Pancreas (tissue), 10 donors: ENCODE results near the gene IL2RA. TPM values are rescaled to one million over a fixed set of nuclear protein-coding genes. Genes with fewer than 3 reads are reported as not detected.
A peak's percentile ranks its signal among the peaks of the same experiment; 100 is the strongest.

Source experiments
- ATAC-seq, 4 donors: fragments of 200-7000 bp; cut with Tn5 transposase; one replicate each; pipeline versions ENCODE4 v1.8.0 to v1.9.1; 2020; ENCODE audit warnings: mild to moderate bottlenecking in 4 of 4, moderate library complexity in 4 of 4
- DNase-seq, 6 donors: peaks; one replicate each; pipeline ENCODE4 v3.0.0-alpha.2; 2020
- FAIRE-seq: peaks from 2 replicates; lab custom pipeline; 2012; peaks lifted over from hg19 to GRCh38; lab: Jason Lieb, UNC
- H3K27ac ChIP-seq, 4 donors: fragments of 200-600 bp; sonication (generic); 1 replicate in 3 of 4; 2 replicates in 1 of 4; pipeline versions ENCODE4 v1.5.0 to v1.8.0; 2020
- H3K27me3 ChIP-seq, 4 donors: fragments of 200-600 bp; one replicate each; pipeline ENCODE4 v1.8.0; 2021
- H3K36me3 ChIP-seq, 3 donors: fragments of 200-600 bp; sonication (generic) in 1 of 3; one replicate each; pipeline versions ENCODE4 v1.5.0 to v1.8.0; 2020 to 2021
- H3K4me1 ChIP-seq, 3 donors: fragments of 200-600 bp; one replicate each; pipeline ENCODE4 v1.8.0; 2021
- H3K4me3 ChIP-seq, 4 donors: fragments of 200-600 bp; sonication (generic) in 2 of 4; one replicate each; pipeline versions ENCODE4 v1.5.0 to v1.8.0; 2020 to 2021
- H3K9me3 ChIP-seq, 4 donors: fragments of 200-600 bp; one replicate each; pipeline ENCODE4 v1.8.0; 2021
- WGBS, 2 donors: extraction: QIAGEN DNeasy Blood & Tissue Kit; methylation state at CpG; one replicate each; pipeline ENCODE4 v1.1.7; 2013; 5-methylcytosine and 5-hydroxymethylcytosine counted together
- intact Hi-C, 3 donors: fragments of 100-400 bp; cut with DNase I; formaldehyde crosslinking; loops; one replicate each; pipeline versions ENCODE4 v1.11.1 to v1.14.2; 2022
- polyA plus RNA-seq, 2 donors: library from polyadenylated mRNA; stranded (reverse); fragments of 200-250 nt; gene quantifications; one replicate each; pipeline ENCODE4 v1.2.3, GENCODE V29; 2013
- total RNA-seq, 6 donors: library from RNA; stranded (reverse); fragmentation: NEBNext Ultra II Directional in 4 of 6; extraction: Animal tissue kit (Norgen Biotek cat#: 25700) in 4 of 6; gene quantifications; one replicate each; pipeline versions ENCODE4 v1.2.1 to v1.2.4, GENCODE V29; 2021 to 2023
- TF ChIP-seq, protein P1 (sequence below), 4 donors: fragments of 200-600 bp; sonication (generic) in 3 of 4; IDR thresholded peaks; one replicate each; pipeline versions ENCODE4 v1.5.0 to v1.8.0; 2021; ENCODE audit warnings: antibody characterized with exemption in 4 of 4
- donor health status: healthy with polysubstance abuse.
- donor health status: DM: no; HTN: no; CAD: no; lungs with moderate emphysema.
- donor health status: DM: no; HTN: no; CAD: no.
- donor health status: control.
- donor health status: control.
- donor health status: Bipolar disorder and iron deficiency.
- donor health status: DM: yes; HTN: yes; CAD: no.
- donor health status: DM: no; HTN: no; CAD: no.
- donor health status: DM: no; HTN: no; CAD: no.
- donor health status: DM: yes; HTN: yes; CAD: no.

IL2RA gene
- total and polyA plus RNA-seq, 8 donors, result 0.11 to 1.1 (median 0.26) TPM; not detected in 2

DNA sequence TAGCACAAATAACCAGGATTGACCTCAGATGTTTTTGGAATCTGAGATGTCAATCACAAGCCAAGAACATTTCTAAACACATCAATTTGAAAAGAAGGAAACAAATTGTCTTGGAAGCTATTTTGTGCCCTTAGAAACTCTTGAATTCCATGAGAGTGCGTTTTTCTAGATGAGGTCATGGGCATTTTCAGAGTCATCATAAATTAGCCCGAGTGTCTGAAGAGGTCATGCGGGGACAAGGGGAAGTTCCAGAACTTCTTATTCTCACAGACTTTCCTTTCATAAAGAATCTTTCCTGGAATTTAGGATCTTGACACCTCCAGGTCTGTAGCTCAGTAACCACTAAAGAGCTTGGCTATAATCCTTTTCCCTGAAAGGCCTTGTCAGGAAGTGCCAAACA lies 28.2 kb downstream of the IL2RA start:
- no peak for DNase-seq

DNA sequence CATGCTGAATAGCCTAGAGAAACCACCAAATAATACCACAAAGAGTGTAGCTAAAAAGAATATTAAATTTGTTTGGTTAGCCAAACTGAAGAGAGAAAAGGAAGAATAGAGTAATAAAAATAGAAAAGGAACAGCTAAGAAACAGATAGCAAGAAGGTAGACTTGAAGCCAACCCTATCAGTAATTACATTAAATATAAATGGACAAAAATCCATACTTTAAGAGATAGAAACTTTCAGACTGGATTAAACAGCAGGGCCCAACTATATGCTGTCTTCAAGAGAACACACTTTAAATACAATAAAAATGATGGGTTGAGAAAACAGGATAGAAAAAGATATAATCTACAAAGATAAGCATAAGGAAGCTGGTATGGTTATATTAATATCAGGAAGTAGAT lies 31.2 kb downstream of the IL2RA start:
- Histone ChIP-seq H3K4me3 (no peak overlapping the region), H3K9me3 (peaks cover 0 to 4% (median 0%) of the 10 kb centered on the region in 4 donors), H3K4me1 (no peaks in the 10 kb centered on the region), H3K27ac (no peak overlapping the region), H3K36me3 (no peaks in the 10 kb centered on the region), H3K27me3 (no peaks in the 10 kb centered on the region)
- ATAC-seq (no peak), FAIRE-seq (no peak), DNase-seq (no peak)
- TF ChIP-seq, protein P1, sequence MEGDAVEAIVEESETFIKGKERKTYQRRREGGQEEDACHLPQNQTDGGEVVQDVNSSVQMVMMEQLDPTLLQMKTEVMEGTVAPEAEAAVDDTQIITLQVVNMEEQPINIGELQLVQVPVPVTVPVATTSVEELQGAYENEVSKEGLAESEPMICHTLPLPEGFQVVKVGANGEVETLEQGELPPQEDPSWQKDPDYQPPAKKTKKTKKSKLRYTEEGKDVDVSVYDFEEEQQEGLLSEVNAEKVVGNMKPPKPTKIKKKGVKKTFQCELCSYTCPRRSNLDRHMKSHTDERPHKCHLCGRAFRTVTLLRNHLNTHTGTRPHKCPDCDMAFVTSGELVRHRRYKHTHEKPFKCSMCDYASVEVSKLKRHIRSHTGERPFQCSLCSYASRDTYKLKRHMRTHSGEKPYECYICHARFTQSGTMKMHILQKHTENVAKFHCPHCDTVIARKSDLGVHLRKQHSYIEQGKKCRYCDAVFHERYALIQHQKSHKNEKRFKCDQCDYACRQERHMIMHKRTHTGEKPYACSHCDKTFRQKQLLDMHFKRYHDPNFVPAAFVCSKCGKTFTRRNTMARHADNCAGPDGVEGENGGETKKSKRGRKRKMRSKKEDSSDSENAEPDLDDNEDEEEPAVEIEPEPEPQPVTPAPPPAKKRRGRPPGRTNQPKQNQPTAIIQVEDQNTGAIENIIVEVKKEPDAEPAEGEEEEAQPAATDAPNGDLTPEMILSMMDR (IDR thresholded peaks at IDR 0.05), result no peak
- intact Hi-C loops, result no loop called here

More for the DNA sequence above, 28.2 kb downstream of the IL2RA start:
- H3K9me3 ChIP-seq, result peaks cover 0 to 4% (median 0%) of the 10 kb centered on the region in 4 donors
- H3K36me3 ChIP-seq, result no peaks in the 10 kb centered on the region
- no peaks in the 10 kb centered on the region for H3K4me1 ChIP-seq
- WGBS, 2 donors, result 54 to 65% methylated on average over 3 of the region's 3 CpGs
- FAIRE-seq, result no peak
- no peak overlapping the region for H3K27ac ChIP-seq
- no peak overlapping the region for H3K4me3 ChIP-seq
- ATAC-seq, result peak in 2 of 4 donors; percentile 29 to 60
- TF ChIP-seq, protein P1 (IDR thresholded peaks at IDR 0.05), result no peak
- intact Hi-C loops, result no loop called here
- no peaks in the 10 kb centered on the region for H3K27me3 ChIP-seq

DNA sequence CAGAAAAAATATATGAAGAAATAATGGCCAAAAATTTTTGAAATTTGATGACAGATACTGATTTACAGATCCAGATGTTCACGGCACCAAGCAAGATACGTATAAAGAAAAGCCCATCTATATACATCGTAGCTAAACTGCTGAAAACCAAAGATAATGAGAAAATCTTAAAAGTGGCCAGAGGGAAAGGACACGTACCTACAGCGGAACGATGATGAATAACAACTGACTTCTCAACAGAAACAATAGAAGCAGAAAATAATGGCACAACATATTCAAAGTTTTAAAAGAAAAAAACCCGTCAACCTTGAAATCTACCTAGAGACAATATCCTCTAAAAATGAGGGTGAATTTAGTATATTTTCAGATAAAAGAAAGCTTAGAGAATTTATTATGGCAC lies 31.9 kb downstream of the IL2RA start:
- no peaks in the 10 kb centered on the region for H3K4me1 ChIP-seq
- TF ChIP-seq, protein P1 (IDR thresholded peaks at IDR 0.05), result no peak
- H3K27ac ChIP-seq, result no peak overlapping the region
- H3K36me3 ChIP-seq, result no peaks in the 10 kb centered on the region
- no peak for DNase-seq
- ATAC-seq, result no peak
- WGBS, 2 donors, result 87 to 95% methylated on average over 7 of the region's 7 CpGs
- peaks cover 0 to 4% (median 0%) of the 10 kb centered on the region in 4 donors for H3K9me3 ChIP-seq
- intact Hi-C loops, result no loop called here
- no peak for FAIRE-seq
- no peak overlapping the region for H3K4me3 ChIP-seq
- H3K27me3 ChIP-seq, result no peaks in the 10 kb centered on the region

DNA sequence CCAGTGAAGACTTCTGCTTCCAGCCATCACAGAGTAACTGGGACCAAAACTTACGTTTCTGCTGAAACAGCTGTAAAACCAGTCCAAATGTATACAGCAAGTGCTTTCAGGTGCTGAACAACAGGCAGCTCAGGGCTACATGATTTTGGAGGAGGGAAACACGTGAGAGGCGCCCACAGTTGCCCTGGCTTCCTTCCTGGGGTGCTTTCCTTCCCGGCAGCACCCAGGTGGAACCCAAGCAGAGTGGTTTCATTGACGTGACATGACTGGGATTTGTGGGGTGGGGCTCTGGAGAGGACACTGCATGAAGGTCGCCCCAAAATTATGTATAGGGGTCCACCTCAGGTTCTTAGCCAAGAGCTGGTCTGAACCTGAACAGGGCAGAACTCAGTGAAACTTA lies 34.2 kb downstream of the IL2RA start:
- no peaks in the 10 kb centered on the region for H3K27me3 ChIP-seq
- H3K27ac ChIP-seq, result no peak overlapping the region
- H3K9me3 ChIP-seq, result peaks cover 0 to 4% (median 0%) of the 10 kb centered on the region in 4 donors
- FAIRE-seq (no peak), DNase-seq (no peak), ATAC-seq (no peak)
- intact Hi-C loops, result no loop called here
- no peak overlapping the region for H3K4me3 ChIP-seq
- 58 to 74% methylated on average over 6 of the region's 6 CpGs for WGBS, 2 donors
- TF ChIP-seq, protein P1 (IDR thresholded peaks at IDR 0.05), result no peak
- H3K36me3 ChIP-seq, result no peaks in the 10 kb centered on the region
- H3K4me1 ChIP-seq, result no peaks in the 10 kb centered on the region

DNA sequence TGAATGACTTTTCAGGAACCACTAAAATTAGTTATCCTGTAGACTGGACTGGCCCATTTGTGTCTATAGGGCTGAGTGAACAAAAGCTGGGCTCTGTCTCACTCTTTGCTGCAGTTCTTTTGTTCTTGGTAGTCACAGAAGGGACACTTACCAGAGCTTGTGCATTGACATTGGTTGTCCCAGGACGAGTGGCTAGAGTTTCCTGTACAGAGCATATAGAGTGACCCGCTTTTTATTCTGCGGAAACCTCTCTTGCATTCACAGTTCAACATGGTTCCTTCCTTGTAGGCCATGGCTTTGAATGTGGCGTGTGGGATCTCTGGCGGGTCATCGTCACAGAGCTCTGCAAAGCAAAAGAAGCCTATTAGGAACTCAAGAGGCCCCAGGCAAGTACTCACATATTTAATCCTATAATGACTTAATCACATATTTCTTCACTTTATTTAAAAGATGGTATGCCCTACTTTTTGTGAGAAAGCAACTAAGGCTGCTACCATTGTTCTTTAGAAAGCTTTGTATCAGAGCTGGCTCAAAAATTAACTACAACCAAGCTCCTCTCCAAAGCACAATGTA lies 36.4 kb downstream of the IL2RA start:
- DNase-seq, result no peak
- TF ChIP-seq, protein P1 (IDR thresholded peaks at IDR 0.05), result no peak
- 82 to 88% methylated on average over 6 of the region's 6 CpGs for WGBS, 2 donors
- intact Hi-C loops, result no loop called here
- H3K4me1 ChIP-seq, result no peaks in the 10 kb centered on the region
- no peak overlapping the region for H3K27ac ChIP-seq
- no peaks in the 10 kb centered on the region for H3K9me3 ChIP-seq
- no peak for FAIRE-seq
- no peaks in the 10 kb centered on the region for H3K36me3 ChIP-seq
- H3K27me3 ChIP-seq, result no peaks in the 10 kb centered on the region
- no peak overlapping the region for H3K4me3 ChIP-seq
- ATAC-seq, result no peak
